ENCODE data around the gene CDC42SE2. TPM values are rescaled to one million over a fixed set of nuclear protein-coding genes. Genes with fewer than 3 reads are reported as not detected.

CDC42SE2 gene
- total RNA-seq, 4 donors from 2014 or later: 30.0 to 48.3 (median 39.4) TPM

GRCh38 chr5:131367219-131367860 is 103.5 kb downstream of the CDC42SE2 start:
- TF ChIP-seq CTCF (IDR thresholded peaks at IDR 0.05; ENCODE audit: low read depth): no peak

GRCh38 chr5:131368866-131369265 is 105.0 kb downstream of the CDC42SE2 start:
- no peak for TF ChIP-seq CTCF (IDR thresholded peaks at IDR 0.05; ENCODE audit: low read depth)

- no peak for TF ChIP-seq CTCF (IDR thresholded peaks at IDR 0.05; ENCODE audit: low read depth)
Observed at GRCh38 chr5:131369558-131369957, 105.7 kb downstream of the CDC42SE2 start.

- no peak for TF ChIP-seq CTCF (IDR thresholded peaks at IDR 0.05; ENCODE audit: low read depth)
Observed at GRCh38 chr5:131371835-131372234, 108.0 kb downstream of the CDC42SE2 start.

GRCh38 chr5:131373265-131373664 is 109.4 kb downstream of the CDC42SE2 start:
- TF ChIP-seq CTCF (IDR thresholded peaks at IDR 0.05; ENCODE audit: low read depth): no peak

- no peak for TF ChIP-seq CTCF (IDR thresholded peaks at IDR 0.05; ENCODE audit: low read depth)
Observed at GRCh38 chr5:131375351-131375750, 111.5 kb downstream of the CDC42SE2 start.

GRCh38 chr5:131377346-131377745 is 113.5 kb downstream of the CDC42SE2 start:
- no peak for TF ChIP-seq CTCF (IDR thresholded peaks at IDR 0.05; ENCODE audit: low read depth)
